Measurements from ENCODE around the gene SEMA5A.

The SEMA5A gene

DNA sequence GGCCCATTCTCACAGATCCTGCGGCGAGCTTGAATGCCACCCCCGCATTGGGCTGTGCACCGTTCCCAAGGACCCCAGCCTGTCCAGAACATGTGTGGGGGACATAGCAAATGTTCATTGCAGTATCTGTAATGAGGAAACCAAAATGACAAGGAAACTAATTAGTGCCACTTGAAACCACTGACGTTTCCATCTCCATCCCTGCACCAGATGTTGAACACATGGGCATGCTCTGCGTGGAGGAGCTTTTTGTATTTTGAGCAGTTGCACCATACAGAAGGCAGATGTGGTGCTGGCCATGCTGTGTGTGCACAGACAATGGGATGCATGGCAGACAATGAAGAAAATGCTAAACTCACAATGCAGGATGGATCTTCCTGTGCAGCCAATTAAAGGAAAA is 437.7 kb downstream of the SEMA5A start:
- Histone ChIP-seq H3K4me3 (ENCODE audit: low read depth in 1 of 2, low read length in 1 of 2) (no peak overlapping the region), H3K27ac (no peak overlapping the region), H3K4me1 (ENCODE audit: control insufficient read depth in 1 of 2, insufficient read depth in 1 of 2, low read depth in 1 of 2, low read length in 1 of 2) (no peaks in the 10 kb centered on the region), H3K36me3 (no peaks in the 10 kb centered on the region), H3K27me3 (no peaks in the 10 kb centered on the region), H3K9me3 (no peaks in the 10 kb centered on the region)
- TF ChIP-seq, protein P1, sequence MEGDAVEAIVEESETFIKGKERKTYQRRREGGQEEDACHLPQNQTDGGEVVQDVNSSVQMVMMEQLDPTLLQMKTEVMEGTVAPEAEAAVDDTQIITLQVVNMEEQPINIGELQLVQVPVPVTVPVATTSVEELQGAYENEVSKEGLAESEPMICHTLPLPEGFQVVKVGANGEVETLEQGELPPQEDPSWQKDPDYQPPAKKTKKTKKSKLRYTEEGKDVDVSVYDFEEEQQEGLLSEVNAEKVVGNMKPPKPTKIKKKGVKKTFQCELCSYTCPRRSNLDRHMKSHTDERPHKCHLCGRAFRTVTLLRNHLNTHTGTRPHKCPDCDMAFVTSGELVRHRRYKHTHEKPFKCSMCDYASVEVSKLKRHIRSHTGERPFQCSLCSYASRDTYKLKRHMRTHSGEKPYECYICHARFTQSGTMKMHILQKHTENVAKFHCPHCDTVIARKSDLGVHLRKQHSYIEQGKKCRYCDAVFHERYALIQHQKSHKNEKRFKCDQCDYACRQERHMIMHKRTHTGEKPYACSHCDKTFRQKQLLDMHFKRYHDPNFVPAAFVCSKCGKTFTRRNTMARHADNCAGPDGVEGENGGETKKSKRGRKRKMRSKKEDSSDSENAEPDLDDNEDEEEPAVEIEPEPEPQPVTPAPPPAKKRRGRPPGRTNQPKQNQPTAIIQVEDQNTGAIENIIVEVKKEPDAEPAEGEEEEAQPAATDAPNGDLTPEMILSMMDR (IDR thresholded peaks at IDR 0.05), result no peak

DNA sequence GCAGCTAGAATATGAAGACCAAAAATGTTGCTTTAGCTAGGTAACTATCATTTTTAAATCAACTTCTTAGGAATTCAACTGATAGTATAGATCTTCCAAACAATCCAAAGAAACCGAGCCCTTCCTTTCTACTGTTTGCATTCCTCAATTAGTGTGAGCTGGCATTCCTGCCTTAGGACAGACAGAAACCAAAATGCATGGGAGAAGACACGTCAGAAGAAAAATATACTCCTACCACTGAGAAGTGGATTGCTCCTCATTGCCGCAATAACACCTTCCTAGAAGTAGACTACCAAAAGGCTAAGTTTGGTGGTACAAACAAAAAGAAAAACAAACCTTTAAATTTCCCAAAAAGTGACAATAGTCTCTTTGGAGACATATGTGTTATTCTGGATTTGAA is 440.0 kb downstream of the SEMA5A start:
- Histone ChIP-seq H3K27ac (no peak overlapping the region), H3K9me3 (no peaks in the 10 kb centered on the region), H3K36me3 (no peaks in the 10 kb centered on the region), H3K4me1 (ENCODE audit: control insufficient read depth in 1 of 2, insufficient read depth in 1 of 2, low read depth in 1 of 2, low read length in 1 of 2) (no peaks in the 10 kb centered on the region), H3K4me3 (ENCODE audit: low read depth in 1 of 2, low read length in 1 of 2) (no peak overlapping the region), H3K27me3 (no peaks in the 10 kb centered on the region)
- TF ChIP-seq, protein P1 (IDR thresholded peaks at IDR 0.05), result no peak

DNA sequence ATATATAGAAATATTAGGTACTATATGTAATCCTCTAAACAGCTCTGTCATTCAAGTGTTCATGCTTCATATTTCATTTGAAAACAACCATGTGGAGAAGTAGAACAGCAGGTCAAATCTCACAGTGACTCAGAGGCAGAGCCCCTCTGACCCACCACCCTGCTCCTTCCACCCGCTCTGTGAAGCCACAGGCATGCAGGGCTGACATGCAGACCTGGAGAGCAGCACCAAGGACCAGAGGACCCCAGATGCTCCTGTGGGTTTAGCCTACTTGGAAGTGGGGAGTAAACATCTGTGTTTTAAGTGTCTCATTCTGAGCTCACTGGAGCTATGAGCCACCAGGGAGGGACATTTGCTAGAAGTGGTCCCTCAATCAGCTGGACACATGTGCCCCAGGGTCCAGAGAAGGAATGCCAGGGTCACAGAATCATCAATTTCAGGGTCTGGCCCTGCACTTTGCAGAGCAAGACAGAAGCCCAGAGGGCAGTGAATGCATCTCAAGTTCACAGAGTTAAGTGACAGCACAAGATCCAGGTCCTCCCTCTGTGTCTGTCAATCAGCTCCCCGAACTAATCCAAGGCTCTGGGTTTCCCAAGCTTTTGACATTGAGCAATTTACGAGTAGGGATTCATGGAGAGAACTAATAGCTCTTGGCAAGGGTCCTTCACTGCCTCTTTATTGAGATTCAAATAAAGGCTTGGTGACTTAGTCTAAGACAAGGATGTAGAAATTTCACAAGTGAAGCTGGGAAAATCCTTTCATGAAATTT is 441.1 kb downstream of the SEMA5A start:
- H3K9me3 ChIP-seq, result no peaks in the 10 kb centered on the region
- no peaks in the 10 kb centered on the region for H3K4me1 ChIP-seq (ENCODE audit: control insufficient read depth in 1 of 2, insufficient read depth in 1 of 2, low read depth in 1 of 2, low read length in 1 of 2)
- H3K36me3 ChIP-seq, result no peaks in the 10 kb centered on the region
- TF ChIP-seq, protein P1 (IDR thresholded peaks at IDR 0.05), result no peak
- H3K4me3 ChIP-seq (ENCODE audit: low read depth in 1 of 2, low read length in 1 of 2), result no peak overlapping the region
- H3K27ac ChIP-seq, result no peak overlapping the region
- no peaks in the 10 kb centered on the region for H3K27me3 ChIP-seq

DNA sequence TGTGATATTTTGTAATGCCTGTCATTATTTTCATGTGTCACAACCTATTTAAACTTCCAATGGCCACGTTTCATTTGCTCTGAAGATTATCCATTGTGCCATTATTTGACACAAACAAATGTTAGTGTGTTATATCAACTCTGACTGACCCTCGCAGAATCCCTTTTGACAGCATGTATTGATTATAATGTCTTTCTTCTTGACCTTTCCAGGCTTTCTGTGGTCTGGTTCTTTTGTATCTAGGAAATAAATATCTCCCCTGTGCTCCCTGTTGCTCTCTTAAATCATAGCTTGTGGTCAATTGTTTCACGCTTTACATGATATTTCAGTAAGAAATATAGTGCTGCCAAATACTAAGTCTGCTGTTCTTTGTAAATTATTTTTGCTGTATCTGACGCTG is 442.6 kb downstream of the SEMA5A start:
- H3K27me3 ChIP-seq, result no peaks in the 10 kb centered on the region
- H3K9me3 ChIP-seq, result no peaks in the 10 kb centered on the region
- no peak overlapping the region for H3K27ac ChIP-seq
- TF ChIP-seq, protein P1 (IDR thresholded peaks at IDR 0.05), result no peak
- no peaks in the 10 kb centered on the region for H3K4me1 ChIP-seq (ENCODE audit: control insufficient read depth in 1 of 2, insufficient read depth in 1 of 2, low read depth in 1 of 2, low read length in 1 of 2)
- H3K36me3 ChIP-seq, result no peaks in the 10 kb centered on the region
- no peak overlapping the region for H3K4me3 ChIP-seq (ENCODE audit: low read depth in 1 of 2, low read length in 1 of 2)

DNA sequence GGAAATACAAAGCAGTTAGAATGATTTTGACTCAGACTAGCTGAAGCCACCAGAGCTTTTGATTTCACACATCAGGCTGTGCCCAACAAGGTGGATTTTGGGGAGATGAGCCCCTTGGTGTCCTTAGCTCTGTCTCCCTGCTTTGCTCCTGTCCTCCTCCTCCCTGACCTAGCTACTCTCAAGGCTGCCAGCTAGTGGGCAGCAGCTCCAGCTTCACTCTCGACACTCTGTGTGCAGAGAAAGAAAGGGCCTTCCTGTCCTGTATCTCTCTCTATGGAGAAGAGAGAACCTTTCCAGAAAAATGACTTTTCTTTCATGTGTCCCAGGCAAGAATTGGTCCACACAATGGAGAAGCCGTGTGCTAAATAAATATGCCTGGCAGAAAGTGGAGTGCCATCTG is 446.2 kb downstream of the SEMA5A start:
- no peak overlapping the region for H3K27ac ChIP-seq
- no peaks in the 10 kb centered on the region for H3K36me3 ChIP-seq
- no peaks in the 10 kb centered on the region for H3K27me3 ChIP-seq
- no peak overlapping the region for H3K4me3 ChIP-seq (ENCODE audit: low read depth in 1 of 2, low read length in 1 of 2)
- TF ChIP-seq, protein P1 (IDR thresholded peaks at IDR 0.05), result no peak
- no peaks in the 10 kb centered on the region for H3K9me3 ChIP-seq
- H3K4me1 ChIP-seq (ENCODE audit: control insufficient read depth in 1 of 2, insufficient read depth in 1 of 2, low read depth in 1 of 2, low read length in 1 of 2), result no peaks in the 10 kb centered on the region

Data from neutrophil (primary cell).